Epithelial cell of esophagus (primary cell): ENCODE results near the gene SPSB2.
A peak's percentile ranks its signal among the peaks of the same experiment; 100 is the strongest.

ENCODE experiments used
- DNase-seq: peaks from one replicate; pipeline ENCODE4 v3.0.0; 2010; ENCODE audit warnings: low read depth
- H3K4me3 ChIP-seq: 2 replicates; pipeline ENCODE4 v1.5.1; 2011; ENCODE audit warnings: mild to moderate bottlenecking, low read length, control low read depth
- CTCF ChIP-seq: IDR thresholded peaks from 2 replicates; pipeline ENCODE4 v1.5.1; 2011; ENCODE audit warnings: low read depth, mild to moderate bottlenecking, low read length, control low read depth, inconsistent platforms; ENCODE audit not compliant: insufficient read depth; ENCODE audit errors: missing control alignments

Gene SPSB2

GRCh38 chr12:6858799-6859198, 14.3 kb downstream of the SPSB2 start:
- no peak for TF ChIP-seq CTCF
- H3K4me3 ChIP-seq: no peak overlapping the region
- DNase-seq: no peak

DNA sequence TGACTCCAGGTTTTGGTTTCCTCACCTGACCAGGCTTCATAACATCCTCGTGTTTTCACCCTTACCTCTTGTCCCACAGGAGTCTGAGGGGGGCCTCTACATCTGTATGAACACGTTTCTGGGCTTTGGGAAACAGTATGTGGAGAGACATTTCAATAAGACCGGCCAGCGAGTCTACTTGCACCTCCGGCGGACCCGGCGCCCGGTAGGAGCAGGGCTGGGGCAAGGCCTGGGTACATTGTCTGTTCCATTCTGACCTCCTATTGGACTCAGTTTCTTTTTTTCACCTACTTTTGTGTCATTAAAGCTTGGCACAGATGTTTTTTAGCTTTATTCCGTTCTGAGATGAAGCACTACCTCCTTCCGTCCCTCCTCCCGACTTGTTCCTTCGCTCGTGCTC, 17.8 kb downstream of the SPSB2 start:
- H3K4me3 ChIP-seq: no peak overlapping the region
- TF ChIP-seq CTCF: no peak
- DNase-seq: no peak

DNA sequence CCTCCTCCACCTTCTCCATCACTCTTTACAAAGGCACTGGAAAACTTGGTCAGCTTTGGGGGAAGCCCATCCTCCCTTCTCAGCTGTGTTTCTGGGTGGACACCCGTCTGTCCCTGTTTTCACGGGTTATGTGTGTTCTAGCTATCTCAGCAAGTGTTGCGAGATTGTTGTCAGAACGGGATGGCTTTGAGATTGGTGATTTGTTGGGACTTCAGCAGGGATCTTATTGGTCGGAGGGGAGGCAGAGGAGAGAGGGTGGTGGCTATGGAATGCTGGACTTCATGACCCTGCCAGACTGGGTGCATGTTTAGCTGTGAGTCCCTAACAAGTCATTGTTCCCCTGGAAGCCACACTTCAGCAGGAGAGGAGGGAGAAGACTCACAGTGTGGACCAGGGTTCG, 19.1 kb downstream of the SPSB2 start:
- no peak overlapping the region for H3K4me3 ChIP-seq
- DNase-seq: no peak
- TF ChIP-seq CTCF: no peak

- no peak for TF ChIP-seq CTCF
- no peak for DNase-seq
- peak overlapping the region; percentile 97 for H3K4me3 ChIP-seq
These were observed 19.5 kb downstream of the SPSB2 start for GRCh38 chr12:6853626-6854025.

- H3K4me3 ChIP-seq: peak overlapping the region; percentile 97
- peak; percentile 90 for DNase-seq
- no peak for TF ChIP-seq CTCF
These were observed 20.3 kb downstream of the SPSB2 start for GRCh38 chr12:6852651-6853354.

DNA sequence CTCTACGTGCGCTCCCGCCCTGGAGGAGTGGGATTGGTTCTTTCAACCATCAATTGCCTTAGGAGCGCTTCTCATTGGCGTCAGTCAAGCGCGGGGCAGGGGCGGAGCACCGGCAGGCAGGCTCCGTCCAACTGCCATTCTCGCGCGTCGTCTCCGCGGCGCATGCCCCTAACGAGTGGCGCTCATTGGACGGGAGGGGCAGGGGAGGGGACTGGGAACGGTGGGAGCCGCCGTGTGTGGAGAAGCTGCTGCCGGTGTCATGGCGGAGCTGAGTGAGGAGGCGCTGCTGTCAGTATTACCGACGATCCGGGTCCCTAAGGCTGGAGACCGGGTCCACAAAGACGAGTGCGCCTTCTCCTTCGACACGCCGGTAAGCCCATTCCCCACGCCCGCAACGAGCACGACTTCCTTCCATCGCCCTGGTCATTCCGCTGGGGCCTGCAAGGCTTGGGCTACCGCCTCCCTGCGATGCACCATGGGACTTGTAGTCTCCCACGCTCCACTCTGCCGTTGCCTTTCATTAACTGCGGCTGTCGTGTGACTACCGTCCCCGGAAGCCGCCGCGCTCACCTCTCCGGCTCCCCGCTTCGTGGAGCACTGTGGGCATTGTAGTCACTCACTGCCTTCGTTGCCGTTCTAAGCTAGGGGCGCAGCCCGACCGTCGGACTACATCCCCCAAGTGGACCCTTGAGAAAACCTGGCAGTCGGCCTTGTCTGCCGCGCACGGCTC, 21.0 kb downstream of the SPSB2 start, which contains the start of gene USP5:
Gene USP5, plus strand, starts transcription at position 230 of the 730 bp plus-strand sequence. Its CDS starts 30 bp downstream, at position 260.
- DNase-seq: peak; percentile 100
- no peak for TF ChIP-seq CTCF

More for the DNA sequence above, 21.0 kb downstream of the SPSB2 start, which contains the start of gene USP5:
- H3K4me3 ChIP-seq: peak within 1 kb of the TSS; percentile 97
